GM18507 (cell line): ENCODE measurements around the gene RFX1.
"Not testable (repeated sequence)": the region's sequence is repeated elsewhere in the genome, so short reads cannot be mapped to it uniquely, and the experiment has no call there.

ENCODE experiments used
- DNase-seq: peaks from one replicate; pipeline ENCODE4 v3.0.0; 2011; ENCODE audit warnings: low read depth; ENCODE audit not compliant: insufficient read length; ENCODE audit errors: extremely low spot score
- FAIRE-seq: peaks from 2 replicates; lab custom pipeline; 2011; peaks lifted over from hg19 to GRCh38; lab: Jason Lieb, UNC

Gene RFX1

GRCh38 chr19:14006085-14006765, at the start of gene RFX1:
RFX1 (minus strand) TSS chr19:14006320; CDS start chr19:13993843, 12,477 bp downstream.
- DNase-seq (peak; percentile 65), FAIRE-seq (peak; percentile 96)

- DNase-seq, result no peak
- no peak for FAIRE-seq
These were observed 49.3 kb upstream of the RFX1 start for GRCh38 chr19:14055396-14055795.

GRCh38 chr19:14054721-14055120, 48.6 kb upstream of the RFX1 start:
- no peak for DNase-seq
- no peak for FAIRE-seq

- FAIRE-seq, result no peak
These were observed 48.0 kb upstream of the RFX1 start for GRCh38 chr19:14054099-14054498.

DNA sequence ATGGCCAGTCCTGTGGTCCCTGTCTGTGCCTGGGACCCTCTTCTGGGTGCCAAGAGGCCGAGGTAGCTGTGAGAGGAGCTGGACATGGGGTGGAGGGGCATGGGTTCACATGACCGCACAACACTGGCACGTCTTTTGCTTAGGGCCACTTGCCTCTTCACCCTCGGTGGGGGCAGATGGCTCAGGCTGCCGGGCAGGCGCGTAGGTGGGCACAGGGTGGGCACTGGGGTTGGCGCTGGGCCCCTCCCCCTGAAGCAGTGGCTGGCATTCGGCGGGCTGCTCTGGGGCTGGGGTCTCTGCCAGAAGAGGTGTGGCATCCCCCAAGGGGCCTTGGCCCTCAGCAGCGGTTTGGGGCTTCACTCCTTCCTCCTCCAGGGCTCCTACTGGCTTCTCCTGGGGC, 47.4 kb upstream of the RFX1 start:
- no peak for FAIRE-seq
- no peak for DNase-seq

More at GRCh38 chr19:14054099-14054498, 48.0 kb upstream of the RFX1 start:
- no peak for DNase-seq

DNA sequence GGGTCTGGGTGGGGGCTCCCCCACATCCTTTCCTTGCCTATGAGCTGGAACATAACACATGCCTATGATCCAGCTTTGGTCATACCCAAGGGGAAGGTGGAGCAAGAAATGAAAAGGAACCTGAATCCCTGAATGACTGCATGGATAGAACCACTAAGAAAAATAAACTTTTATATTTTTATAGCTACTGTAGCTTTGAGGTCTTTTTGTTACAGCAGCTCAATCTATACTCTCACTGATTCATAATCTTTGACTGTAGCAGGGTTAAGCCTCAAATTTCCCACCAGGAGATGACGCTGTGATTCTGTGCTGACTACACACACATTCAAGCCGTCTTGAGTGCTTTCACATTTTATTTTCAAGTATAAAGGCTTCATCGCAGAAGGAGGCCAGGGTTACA, 46.9 kb upstream of the RFX1 start:
- DNase-seq (no peak), FAIRE-seq (no peak)

DNA sequence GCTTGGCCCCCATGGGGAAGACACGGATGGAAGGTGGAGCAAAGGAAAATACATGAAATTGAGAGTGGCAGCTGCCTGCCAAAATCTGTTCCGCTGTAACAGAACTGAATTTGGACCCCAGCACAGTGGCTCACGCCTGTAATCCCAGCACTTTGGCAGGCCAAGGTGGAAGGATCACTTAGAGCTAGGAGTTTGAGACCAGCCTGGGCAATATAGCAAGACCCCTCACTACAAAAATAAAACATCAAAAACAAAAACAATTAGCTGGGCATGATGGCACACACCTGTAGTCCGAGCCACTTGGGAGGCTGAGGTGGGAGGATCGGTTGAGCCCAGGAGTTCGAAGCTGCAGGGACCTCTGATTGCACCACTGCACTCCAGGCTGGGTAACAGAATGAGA, 46.4 kb upstream of the RFX1 start:
- no peak for DNase-seq
- no peak for FAIRE-seq

DNA sequence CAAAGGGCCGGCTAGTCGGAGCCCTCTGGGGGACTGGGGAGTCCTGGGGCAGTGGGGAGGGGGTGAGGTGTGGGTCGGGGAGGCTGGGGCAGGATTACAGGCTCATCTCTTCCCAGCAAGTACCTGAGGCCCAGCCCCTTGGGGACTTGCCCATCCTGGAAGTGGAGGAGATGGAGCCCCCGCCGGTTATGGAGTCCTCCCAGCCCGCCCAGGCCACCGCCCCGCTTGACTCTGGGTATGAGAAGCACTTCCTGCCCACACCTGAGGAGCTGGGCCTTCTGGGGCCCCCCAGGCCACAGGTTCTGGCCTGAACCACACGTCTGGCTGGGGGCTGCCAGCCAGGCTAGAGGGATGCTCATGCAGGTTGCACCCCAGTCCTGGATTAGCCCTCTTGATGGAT, 45.9 kb upstream of the RFX1 start:
- DNase-seq (no peak), FAIRE-seq (no peak)

DNA sequence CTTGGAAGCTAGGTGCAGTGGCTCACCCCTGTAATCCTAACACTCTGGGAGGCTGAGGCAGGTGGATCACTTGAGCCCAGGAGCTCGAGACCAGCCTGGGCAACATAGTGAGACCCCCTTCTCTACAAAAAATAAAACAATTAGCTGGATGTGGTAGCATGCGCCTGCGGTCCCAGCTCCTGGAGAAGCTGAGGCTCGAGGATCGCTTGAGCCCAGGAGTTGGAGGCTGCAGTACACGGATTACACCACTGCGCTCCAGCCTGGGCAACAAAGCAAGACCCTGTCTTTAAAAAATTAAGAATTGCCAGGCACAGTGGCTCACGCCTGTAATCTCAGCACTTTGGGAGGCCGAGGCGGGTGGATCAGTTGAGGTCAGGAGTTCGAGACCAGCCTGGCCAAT, 44.8 kb upstream of the RFX1 start:
- not testable (repeated sequence) for FAIRE-seq, DNase-seq

- FAIRE-seq (no peak), DNase-seq (no peak)
These were observed 44.4 kb upstream of the RFX1 start for GRCh38 chr19:14050512-14050911.

DNA sequence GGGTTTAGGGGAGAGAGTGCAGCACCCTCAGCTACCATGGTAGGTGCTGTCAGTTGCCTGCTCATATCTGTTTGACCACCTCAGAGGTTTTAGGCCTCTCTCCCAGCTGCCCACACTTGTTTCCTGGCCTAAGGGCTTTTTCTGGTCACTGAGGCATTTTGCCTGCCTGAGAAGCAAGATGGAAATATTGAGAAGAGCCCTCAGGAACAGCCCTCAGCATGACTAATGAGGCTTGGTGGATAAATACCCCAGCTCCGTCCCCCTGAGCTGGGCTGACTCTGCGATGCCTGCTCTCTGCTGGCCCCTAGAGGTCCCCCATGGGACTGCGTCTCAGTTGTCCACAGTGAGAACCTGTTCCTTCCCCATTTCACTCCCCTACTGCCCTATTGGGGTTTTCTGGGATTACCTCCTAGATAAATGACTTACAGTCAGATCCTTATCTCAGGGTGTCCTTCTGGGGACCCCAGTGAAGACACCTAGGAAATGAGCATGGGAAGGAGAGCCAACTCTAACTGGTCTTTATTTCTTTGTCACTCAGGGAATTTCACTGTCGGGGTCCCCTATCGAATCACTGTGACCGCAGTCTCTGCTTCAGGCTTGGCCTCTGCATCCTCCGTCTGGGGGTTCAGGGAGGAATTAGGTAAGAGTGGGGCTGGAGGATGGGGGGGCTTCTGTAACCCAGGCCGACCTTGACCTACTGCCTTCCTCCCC, 42.5 kb upstream of the RFX1 start:
- DNase-seq (peak; percentile 47), FAIRE-seq (peak; percentile 64)

- FAIRE-seq, DNase-seq: not testable (repeated sequence)
These were observed 41.7 kb upstream of the RFX1 start for GRCh38 chr19:14047866-14048265.

DNA sequence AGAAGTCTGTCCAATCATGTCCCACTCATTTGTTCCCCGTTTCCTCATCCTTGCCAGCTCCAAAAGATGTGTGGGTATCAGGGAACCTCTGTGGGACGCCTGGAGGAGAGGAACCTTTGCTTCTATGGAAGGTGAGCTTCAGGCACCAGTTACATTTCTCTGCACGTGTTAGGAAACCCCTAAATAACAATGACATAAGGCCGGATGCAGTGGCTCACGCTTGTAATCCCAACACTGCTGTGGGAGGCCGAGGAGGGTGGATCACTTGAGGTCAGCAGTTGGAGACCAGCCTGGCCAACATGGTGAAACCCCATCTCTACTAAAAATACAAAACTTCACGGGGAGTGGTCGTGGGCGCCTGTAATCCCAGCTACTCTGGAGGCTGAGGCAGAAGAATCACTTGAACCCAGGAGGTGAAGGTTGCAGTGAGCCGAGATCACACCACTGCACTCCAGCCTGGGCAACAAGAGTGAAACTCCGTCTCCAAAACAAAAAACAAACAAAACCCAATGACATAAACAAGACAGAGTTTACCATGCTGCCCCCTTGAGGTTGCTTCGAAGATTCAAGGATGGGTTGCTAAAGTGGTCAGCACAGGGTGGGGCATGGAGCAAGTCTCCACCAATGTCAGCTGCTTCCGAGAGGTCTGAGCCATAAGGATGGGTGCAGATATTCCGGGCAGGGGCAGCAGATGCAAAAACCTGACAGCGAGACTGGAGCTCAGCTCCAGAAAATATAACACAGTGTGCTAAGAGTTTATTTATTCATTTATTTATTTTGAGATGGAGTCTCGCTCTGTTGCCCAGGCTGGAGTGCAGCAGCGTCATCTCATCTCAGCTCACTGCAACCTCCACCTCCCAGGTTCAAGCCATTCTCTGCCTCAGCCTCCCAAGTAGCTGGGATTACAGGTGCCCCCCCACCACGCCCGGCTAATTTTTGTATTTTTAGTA, 36.8 kb upstream of the RFX1 start:
- DNase-seq (peak; percentile 44), FAIRE-seq (peak; percentile 86)

- DNase-seq (no peak), FAIRE-seq (no peak)
These were observed 33.1 kb upstream of the RFX1 start for GRCh38 chr19:14039181-14039580.

DNA sequence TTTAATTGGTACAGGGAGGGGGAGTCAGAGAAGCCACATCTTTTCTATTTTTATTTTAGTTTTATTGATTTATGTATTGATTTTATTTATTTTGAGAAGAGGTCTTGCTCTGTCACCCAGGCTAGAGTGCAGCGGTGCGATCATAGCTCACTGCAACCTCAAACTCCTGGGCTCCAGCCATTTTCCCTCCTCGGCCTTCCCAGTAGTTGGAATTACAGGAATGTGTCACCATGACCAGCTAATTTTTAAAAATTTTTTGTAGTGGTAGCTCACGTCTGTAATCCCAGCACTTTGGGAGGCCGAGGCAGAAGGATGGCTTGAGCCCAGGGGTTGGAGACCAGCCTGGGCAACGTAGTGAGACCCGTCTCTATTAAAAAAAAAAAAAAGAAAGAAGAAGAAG, 29.6 kb upstream of the RFX1 start:
- no peak for FAIRE-seq
- DNase-seq, result no peak

- not testable (repeated sequence) for FAIRE-seq, DNase-seq
These were observed 29.0 kb upstream of the RFX1 start for GRCh38 chr19:14035159-14035558.

DNA sequence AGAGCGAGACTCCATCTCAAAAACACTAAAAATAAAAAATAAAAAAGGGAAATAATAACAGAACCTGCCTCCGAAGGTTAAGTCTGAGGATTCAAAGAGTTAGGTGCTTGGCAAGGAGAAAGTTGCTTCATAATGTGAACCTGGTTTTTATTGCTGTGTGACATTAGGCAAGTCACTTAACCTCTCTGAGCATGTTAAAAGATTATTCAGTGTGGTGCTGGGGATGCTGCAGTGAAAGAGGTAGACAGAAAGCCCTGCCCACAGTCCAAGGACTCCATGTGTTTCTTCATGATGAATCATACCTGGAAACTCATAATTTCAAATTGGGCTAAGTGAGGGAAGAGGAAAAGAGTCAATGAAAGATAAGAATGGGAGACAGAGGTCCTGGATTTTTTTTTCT, 27.8 kb upstream of the RFX1 start:
- no peak for DNase-seq
- no peak for FAIRE-seq

DNA sequence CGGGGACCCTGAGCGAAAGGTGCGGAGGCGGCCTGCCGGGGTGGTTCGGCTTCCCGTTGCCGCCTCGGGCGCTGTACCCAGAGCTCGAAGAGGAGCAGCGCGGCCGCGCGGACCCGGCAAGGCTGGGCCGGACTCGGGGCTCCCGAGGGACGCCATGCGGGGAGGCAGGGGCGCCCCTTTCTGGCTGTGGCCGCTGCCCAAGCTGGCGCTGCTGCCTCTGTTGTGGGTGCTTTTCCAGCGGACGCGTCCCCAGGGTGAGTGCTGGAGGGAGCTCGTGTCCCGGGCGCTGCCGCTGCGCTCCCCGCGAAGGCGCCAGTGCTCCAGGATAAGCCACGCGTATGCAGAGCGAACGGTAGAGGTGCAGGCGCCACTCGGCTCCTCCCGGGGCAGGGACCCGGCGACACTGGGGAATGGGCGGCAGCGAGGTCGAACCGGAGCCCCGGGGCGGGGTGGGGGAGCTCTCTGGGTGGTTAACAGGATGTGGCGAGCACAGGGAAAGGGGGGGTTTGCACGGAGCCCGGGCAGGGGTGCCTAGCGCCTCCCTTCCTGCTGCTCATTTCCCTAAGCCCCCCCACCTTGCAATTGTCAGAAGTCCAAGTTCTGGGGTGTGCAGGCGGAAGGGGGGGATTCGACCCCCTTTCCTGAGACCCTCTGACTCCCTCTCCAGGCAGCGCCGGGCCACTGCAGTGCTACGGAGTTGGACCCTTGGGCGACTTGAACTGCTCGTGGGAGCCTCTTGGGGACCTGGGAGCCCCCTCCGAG, 25.8 kb upstream of the RFX1 start, which contains the start of gene IL27RA:
Gene IL27RA, plus strand, starts transcription at position 44 of the 762 bp plus-strand sequence. Its CDS starts 111 bp downstream, at position 155.
- FAIRE-seq, result peak; percentile 77
- DNase-seq, result peak; percentile 70
